GM23338 (cell line): ENCODE results near the gene GRID1. TPM values are rescaled to one million over a fixed set of nuclear protein-coding genes. Genes with fewer than 3 reads are reported as not detected.

Source experiments
- ATAC-seq: fragments of 200-7000 bp; cut with Tn5 transposase; 3 replicates; pipeline ENCODE4 v1.9.1; 2020
- DNase-seq: peaks from one replicate; pipeline ENCODE4 v3.0.0-alpha.2; 2015; ENCODE audit warnings: low spot score
- H2AFZ ChIP-seq: fragments of 200-600 bp; sonication (generic); 2 replicates; pipeline ENCODE4 v1.8.0; 2016; ENCODE audit warnings: antibody characterized with exemption, mild to moderate bottlenecking, moderate library complexity
- H3F3A ChIP-seq: fragments of 200-600 bp; sonication (generic); replicated peaks from 2 replicates; pipeline ENCODE4 v1.8.0; 2017; ENCODE audit warnings: antibody characterized with exemption, mixed run types, low read depth
- H3K27ac ChIP-seq: fragments of 200-600 bp; sonication (generic); 2 replicates; pipeline ENCODE4 v1.6.1; 2016; ENCODE audit warnings: low read depth
- H3K27me3 ChIP-seq: fragments of 200-600 bp; sonication (generic); 2 replicates; pipeline ENCODE4 v1.8.0; 2016; ENCODE audit warnings: mild to moderate bottlenecking, mixed run types, moderate library complexity; ENCODE audit not compliant: insufficient read depth
- H3K36me3 ChIP-seq: fragments of 200-600 bp; sonication (generic); 2 replicates; pipeline ENCODE4 v1.8.0; 2016; ENCODE audit warnings: mild to moderate bottlenecking; ENCODE audit not compliant: insufficient read depth
- H3K4me1 ChIP-seq: fragments of 200-600 bp; sonication (generic); 2 replicates; pipeline ENCODE4 v1.8.0; 2016; ENCODE audit warnings: mild to moderate bottlenecking, moderate library complexity; ENCODE audit not compliant: insufficient read depth
- H3K4me2 ChIP-seq: fragments of 200-600 bp; sonication (generic); 2 replicates; pipeline ENCODE4 v1.7.1; 2017; ENCODE audit warnings: mixed run types
- H3K4me3 ChIP-seq: fragments of 200-600 bp; sonication (generic); 2 replicates; pipeline ENCODE4 v1.6.1; 2016; ENCODE audit warnings: mixed run types
- H3K79me2 ChIP-seq: fragments of 200-600 bp; sonication (generic); replicated peaks from 2 replicates; pipeline ENCODE4 v1.8.0; 2017; ENCODE audit warnings: mild to moderate bottlenecking; ENCODE audit not compliant: insufficient read depth
- H3K9me2 ChIP-seq: fragments of 200-600 bp; sonication (generic); 2 replicates; pipeline ENCODE4 v1.8.0; 2017; ENCODE audit not compliant: insufficient read depth
- H4K20me1 ChIP-seq: fragments of 200-600 bp; sonication (generic); replicated peaks from 2 replicates; pipeline ENCODE4 v1.8.0; 2017; ENCODE audit warnings: mild to moderate bottlenecking; ENCODE audit not compliant: insufficient read depth
- H3K27ac Mint-ChIP-seq: 2 replicates; pipeline ENCODE4 v1.8.0; 2020; ENCODE audit warnings: inconsistent platforms, mild to moderate bottlenecking, moderate library complexity, mixed read lengths
- H3K27me3 Mint-ChIP-seq: 3 replicates; pipeline ENCODE4 v1.8.0; 2022; ENCODE audit warnings: low read depth, mild to moderate bottlenecking, moderate library complexity, mixed read lengths, inconsistent platforms; ENCODE audit not compliant: insufficient read depth, poor library complexity
- H3K36me3 Mint-ChIP-seq: 3 replicates; pipeline ENCODE4 v1.8.0; 2021; ENCODE audit warnings: low read depth, mild to moderate bottlenecking, inconsistent platforms, moderate library complexity, mixed read lengths
- H3K4me1 Mint-ChIP-seq: 3 replicates; pipeline ENCODE4 v1.8.0; 2020; ENCODE audit warnings: mild to moderate bottlenecking, inconsistent platforms, mixed read lengths
- H3K4me3 Mint-ChIP-seq: 3 replicates; pipeline ENCODE4 v1.8.0; 2021; ENCODE audit warnings: moderate library complexity, mild to moderate bottlenecking, inconsistent platforms, mixed read lengths
- H3K9me3 Mint-ChIP-seq: 3 replicates; pipeline ENCODE4 v1.8.0; 2020; ENCODE audit warnings: moderate library complexity, mild to moderate bottlenecking, inconsistent platforms, mixed read lengths
- CTCF ChIP-seq, 2 experiments: fragments of 200-600 bp in 1 of 2; sonication (generic) in 1 of 2; conservative IDR thresholded peaks; 2 replicates each; pipeline versions ENCODE4 v1.5.1 to v1.6.1; 2016 to 2017; ENCODE audit warnings: antibody characterized with exemption in 2 of 2, low read depth in 2 of 2, mild to moderate bottlenecking in 2 of 2, moderate library complexity in 1 of 2
- ETS1 ChIP-seq: IDR thresholded peaks from 2 replicates; pipeline ENCODE4 v1.6.1; 2016; ENCODE audit warnings: antibody characterized with exemption
- EZH2 ChIP-seq: fragments of 200-600 bp; sonication (generic); IDR thresholded peaks from one replicate; pipeline ENCODE4 v1.8.0; 2017; ENCODE audit warnings: antibody characterized with exemption, mild to moderate bottlenecking, low read depth; ENCODE audit not compliant: unreplicated experiment
- EZH2phosphoT487 ChIP-seq: fragments of 200-600 bp; sonication (generic); IDR thresholded peaks from one replicate; pipeline ENCODE4 v1.8.1; 2018; ENCODE audit warnings: antibody characterized with exemption; ENCODE audit not compliant: unreplicated experiment
- NANOG ChIP-seq: IDR thresholded peaks from 2 replicates; pipeline ENCODE4 v1.6.1; 2016; ENCODE audit warnings: antibody characterized with exemption, borderline replicate concordance
- POLR2AphosphoS5 ChIP-seq: IDR thresholded peaks from 2 replicates; pipeline ENCODE4 v1.6.1; 2016; ENCODE audit warnings: antibody characterized with exemption, low read depth
- REST ChIP-seq: IDR thresholded peaks from one replicate; pipeline ENCODE4 v1.6.1; 2018; ENCODE audit warnings: antibody characterized with exemption; ENCODE audit not compliant: unreplicated experiment
- ZNF114 ChIP-seq: fragments of 250-450 bp; sonication (Bioruptor Pico); IDR thresholded peaks from 2 replicates; pipeline ENCODE4 v1.5.0; 2020; ENCODE audit warnings: mild to moderate bottlenecking, moderate library complexity
- ZNF331 ChIP-seq: fragments of 250-450 bp; sonication (Bioruptor Pico); IDR thresholded peaks from 2 replicates; pipeline ENCODE4 v1.5.0; 2020; ENCODE audit warnings: low read depth, mild to moderate bottlenecking, moderate library complexity
- polyA plus RNA-seq: library from polyadenylated mRNA; unstranded; fragments of >200 nt; fragmentation: Nextera tagmentation; extraction: Ambion mirVana; gene quantifications from 2 replicates; pipeline ENCODE4 v1.2.1, GENCODE V29; 2016
- total RNA-seq: library from RNA; depleted of rRNA; stranded (reverse); fragments of >200 nt; shearing (Covaris generic); gene quantifications from 2 replicates; pipeline ENCODE4 v1.2.3, GENCODE V29; 2014

Gene GRID1
- total and polyA plus RNA-seq, 2 experiments from 2014 or later = 0.14 to 0.15 TPM

- no peak for TF ChIP-seq CTCF (conservative IDR thresholded peaks at IDR 0.05; ENCODE audit: low read depth in 2 of 2)
- TF ChIP-seq EZH2phosphoT487 = no peak
- TF ChIP-seq ZNF331 (CRISPR knock-in tag) = no peak
- no peak for TF ChIP-seq REST
- TF ChIP-seq ZNF114 (CRISPR knock-in tag) = no peak
- TF ChIP-seq ETS1 = no peak
- TF ChIP-seq EZH2 = no peak
- no peak for TF ChIP-seq POLR2AphosphoS5
Observed at GRCh38 chr10:86248062-86248461, 118.5 kb downstream of the GRID1 start (continued).

- H2AFZ ChIP-seq = no peak overlapping the region
- ATAC-seq (no peak), DNase-seq (no peak)
- TF ChIP-seq NANOG = no peak
- no peak overlapping the region for H3K27ac Mint-ChIP-seq
- H3K36me3 Mint-ChIP-seq = peaks cover 4% of the 10 kb centered on the region; the same call in 2 of the 3 replicates
- no peaks in the 10 kb centered on the region for H3K79me2 ChIP-seq
- no peak overlapping the region for H3K4me3 ChIP-seq
- no peaks in the 10 kb centered on the region for H3K4me1 ChIP-seq
- H3K27me3 Mint-ChIP-seq = peaks cover 10% of the 10 kb centered on the region
- H3K4me2 ChIP-seq = no peak overlapping the region
- no peaks in the 10 kb centered on the region for H3K36me3 ChIP-seq
- no peaks in the 10 kb centered on the region for H4K20me1 ChIP-seq
- H3K9me2 ChIP-seq = no peaks in the 10 kb centered on the region
- no peak overlapping the region for H3K27ac ChIP-seq
- H3K4me3 Mint-ChIP-seq = no peak overlapping the region
- peaks cover 2% of the 10 kb centered on the region; the same call in 1 of the 3 replicates for H3K4me1 Mint-ChIP-seq
- peaks cover 19% of the 10 kb centered on the region for H3K9me3 Mint-ChIP-seq
- no peaks in the 10 kb centered on the region for H3F3A ChIP-seq
- H3K27me3 ChIP-seq = no peaks in the 10 kb centered on the region
Observed at GRCh38 chr10:86247588-86247987, 119.0 kb downstream of the GRID1 start.
